ENCODE results near the gene KRT71.
"Not testable (repeated sequence)": the region's sequence is repeated elsewhere in the genome, so short reads cannot be mapped to it uniquely, and the experiment has no call there.

KRT71 gene

GRCh38 chr12:52501490-52501889, 51.5 kb downstream of the KRT71 start:
- H3K9ac ChIP-seq (ENCODE audit: low read depth in 1 of 2, low read length in 2 of 2), result no peak overlapping the region
- no peaks in the 10 kb centered on the region for H3K36me3 ChIP-seq (ENCODE audit: control insufficient read depth in 1 of 2, insufficient read depth in 2 of 2, low read length in 2 of 2)
- H3K4me1 ChIP-seq (ENCODE audit: control insufficient read depth in 1 of 2, insufficient read depth in 2 of 2, low read length in 2 of 2), result no peaks in the 10 kb centered on the region
- no peaks in the 10 kb centered on the region for H3K9me3 ChIP-seq (ENCODE audit: control insufficient read depth in 1 of 2, low read length in 2 of 2)
- H3K27me3 ChIP-seq (ENCODE audit: control insufficient read depth in 1 of 2, insufficient read depth in 2 of 2, low read length in 2 of 2), result peaks cover 0 to 2% of the 10 kb centered on the region in 2 donors
- H3K4me3 ChIP-seq (ENCODE audit: low read depth in 1 of 2, low read length in 2 of 2), result no peak overlapping the region
- no peak overlapping the region for H3K27ac ChIP-seq (ENCODE audit: low read depth, low read length)

- H3K4me1 ChIP-seq (ENCODE audit: control insufficient read depth in 1 of 2, insufficient read depth in 2 of 2, low read length in 2 of 2); H3K9me3 ChIP-seq (ENCODE audit: control insufficient read depth in 1 of 2, low read length in 2 of 2); H3K36me3 ChIP-seq (ENCODE audit: control insufficient read depth in 1 of 2, insufficient read depth in 2 of 2, low read length in 2 of 2); H3K27me3 ChIP-seq (ENCODE audit: control insufficient read depth in 1 of 2, insufficient read depth in 2 of 2, low read length in 2 of 2); H3K9ac ChIP-seq (ENCODE audit: low read depth in 1 of 2, low read length in 2 of 2); H3K4me3 ChIP-seq (ENCODE audit: low read depth in 1 of 2, low read length in 2 of 2); H3K27ac ChIP-seq (ENCODE audit: low read depth, low read length): not testable (repeated sequence)
These were observed 52.4 kb downstream of the KRT71 start for GRCh38 chr12:52500574-52500973.

GRCh38 chr12:52499806-52500560, 53.0 kb downstream of the KRT71 start:
- Histone ChIP-seq H3K4me1 (ENCODE audit: control insufficient read depth in 1 of 2, insufficient read depth in 2 of 2, low read length in 2 of 2) (no peaks in the 10 kb centered on the region), H3K9ac (ENCODE audit: low read depth in 1 of 2, low read length in 2 of 2) (no peak overlapping the region)

GRCh38 chr12:52498946-52499345, 54.0 kb downstream of the KRT71 start:
- Histone ChIP-seq H3K9me3 (ENCODE audit: control insufficient read depth in 1 of 2, low read length in 2 of 2) (no peaks in the 10 kb centered on the region), H3K27ac (ENCODE audit: low read depth, low read length) (no peak overlapping the region), H3K27me3 (ENCODE audit: control insufficient read depth in 1 of 2, insufficient read depth in 2 of 2, low read length in 2 of 2) (peaks cover 0 to 2% of the 10 kb centered on the region in 2 donors), H3K4me1 (ENCODE audit: control insufficient read depth in 1 of 2, insufficient read depth in 2 of 2, low read length in 2 of 2) (no peaks in the 10 kb centered on the region), H3K4me3 (ENCODE audit: low read depth in 1 of 2, low read length in 2 of 2) (no peak overlapping the region), H3K9ac (ENCODE audit: low read depth in 1 of 2, low read length in 2 of 2) (no peak overlapping the region), H3K36me3 (ENCODE audit: control insufficient read depth in 1 of 2, insufficient read depth in 2 of 2, low read length in 2 of 2) (no peaks in the 10 kb centered on the region)

More at GRCh38 chr12:52499806-52500560, 53.0 kb downstream of the KRT71 start:
- no peaks in the 10 kb centered on the region for H3K9me3 ChIP-seq (ENCODE audit: control insufficient read depth in 1 of 2, low read length in 2 of 2)
- H3K4me3 ChIP-seq (ENCODE audit: low read depth in 1 of 2, low read length in 2 of 2), result no peak overlapping the region
- H3K27me3 ChIP-seq (ENCODE audit: control insufficient read depth in 1 of 2, insufficient read depth in 2 of 2, low read length in 2 of 2), result peaks cover 0 to 2% of the 10 kb centered on the region in 2 donors
- H3K27ac ChIP-seq (ENCODE audit: low read depth, low read length), result no peak overlapping the region
- no peaks in the 10 kb centered on the region for H3K36me3 ChIP-seq (ENCODE audit: control insufficient read depth in 1 of 2, insufficient read depth in 2 of 2, low read length in 2 of 2)

GRCh38 chr12:52497975-52498374, 55.0 kb downstream of the KRT71 start:
- no peaks in the 10 kb centered on the region for H3K36me3 ChIP-seq (ENCODE audit: control insufficient read depth in 1 of 2, insufficient read depth in 2 of 2, low read length in 2 of 2)
- H3K27me3 ChIP-seq (ENCODE audit: control insufficient read depth in 1 of 2, insufficient read depth in 2 of 2, low read length in 2 of 2), result peaks cover 0 to 2% of the 10 kb centered on the region in 2 donors
- H3K27ac ChIP-seq (ENCODE audit: low read depth, low read length), result no peak overlapping the region
- H3K4me3 ChIP-seq (ENCODE audit: low read depth in 1 of 2, low read length in 2 of 2), result no peak overlapping the region
- H3K9ac ChIP-seq (ENCODE audit: low read depth in 1 of 2, low read length in 2 of 2), result no peak overlapping the region
- no peaks in the 10 kb centered on the region for H3K9me3 ChIP-seq (ENCODE audit: control insufficient read depth in 1 of 2, low read length in 2 of 2)
- H3K4me1 ChIP-seq (ENCODE audit: control insufficient read depth in 1 of 2, insufficient read depth in 2 of 2, low read length in 2 of 2), result no peaks in the 10 kb centered on the region

- no peak overlapping the region for H3K9ac ChIP-seq (ENCODE audit: low read depth in 1 of 2, low read length in 2 of 2)
- H3K9me3 ChIP-seq (ENCODE audit: control insufficient read depth in 1 of 2, low read length in 2 of 2), result no peaks in the 10 kb centered on the region
- no peaks in the 10 kb centered on the region for H3K36me3 ChIP-seq (ENCODE audit: control insufficient read depth in 1 of 2, insufficient read depth in 2 of 2, low read length in 2 of 2)
- no peak overlapping the region for H3K4me3 ChIP-seq (ENCODE audit: low read depth in 1 of 2, low read length in 2 of 2)
- H3K27me3 ChIP-seq (ENCODE audit: control insufficient read depth in 1 of 2, insufficient read depth in 2 of 2, low read length in 2 of 2), result peaks cover 0 to 5% of the 10 kb centered on the region in 2 donors
- H3K4me1 ChIP-seq (ENCODE audit: control insufficient read depth in 1 of 2, insufficient read depth in 2 of 2, low read length in 2 of 2), result no peaks in the 10 kb centered on the region
- no peak overlapping the region for H3K27ac ChIP-seq (ENCODE audit: low read depth, low read length)
These were observed 56.3 kb downstream of the KRT71 start for GRCh38 chr12:52496590-52497071.

GRCh38 chr12:52496054-52496453, 56.9 kb downstream of the KRT71 start:
- H3K27ac ChIP-seq (ENCODE audit: low read depth, low read length), result no peak overlapping the region
- no peak overlapping the region for H3K9ac ChIP-seq (ENCODE audit: low read depth in 1 of 2, low read length in 2 of 2)

GRCh38 chr12:52495389-52495788, 57.6 kb downstream of the KRT71 start:
- H3K27ac ChIP-seq (ENCODE audit: low read depth, low read length), result no peak overlapping the region
- peaks cover 0 to 5% of the 10 kb centered on the region in 2 donors for H3K27me3 ChIP-seq (ENCODE audit: control insufficient read depth in 1 of 2, insufficient read depth in 2 of 2, low read length in 2 of 2)
- H3K4me1 ChIP-seq (ENCODE audit: control insufficient read depth in 1 of 2, insufficient read depth in 2 of 2, low read length in 2 of 2), result no peaks in the 10 kb centered on the region

More at GRCh38 chr12:52496054-52496453, 56.9 kb downstream of the KRT71 start:
- H3K4me1 ChIP-seq (ENCODE audit: control insufficient read depth in 1 of 2, insufficient read depth in 2 of 2, low read length in 2 of 2), result no peaks in the 10 kb centered on the region
- H3K36me3 ChIP-seq (ENCODE audit: control insufficient read depth in 1 of 2, insufficient read depth in 2 of 2, low read length in 2 of 2), result no peaks in the 10 kb centered on the region
- no peaks in the 10 kb centered on the region for H3K9me3 ChIP-seq (ENCODE audit: control insufficient read depth in 1 of 2, low read length in 2 of 2)
- H3K27me3 ChIP-seq (ENCODE audit: control insufficient read depth in 1 of 2, insufficient read depth in 2 of 2, low read length in 2 of 2), result peaks cover 0 to 5% of the 10 kb centered on the region in 2 donors
- no peak overlapping the region for H3K4me3 ChIP-seq (ENCODE audit: low read depth in 1 of 2, low read length in 2 of 2)

GRCh38 chr12:52494518-52494917, 58.4 kb downstream of the KRT71 start:
- Histone ChIP-seq H3K9ac (ENCODE audit: low read depth in 1 of 2, low read length in 2 of 2) (no peak overlapping the region), H3K4me1 (ENCODE audit: control insufficient read depth in 1 of 2, insufficient read depth in 2 of 2, low read length in 2 of 2) (no peaks in the 10 kb centered on the region), H3K9me3 (ENCODE audit: control insufficient read depth in 1 of 2, low read length in 2 of 2) (no peaks in the 10 kb centered on the region), H3K36me3 (ENCODE audit: control insufficient read depth in 1 of 2, insufficient read depth in 2 of 2, low read length in 2 of 2) (no peaks in the 10 kb centered on the region), H3K27me3 (ENCODE audit: control insufficient read depth in 1 of 2, insufficient read depth in 2 of 2, low read length in 2 of 2) (peaks cover 0 to 5% of the 10 kb centered on the region in 2 donors), H3K4me3 (ENCODE audit: low read depth in 1 of 2, low read length in 2 of 2) (no peak overlapping the region), H3K27ac (ENCODE audit: low read depth, low read length) (no peak overlapping the region)

More at GRCh38 chr12:52495389-52495788, 57.6 kb downstream of the KRT71 start:
- no peaks in the 10 kb centered on the region for H3K9me3 ChIP-seq (ENCODE audit: control insufficient read depth in 1 of 2, low read length in 2 of 2)
- no peak overlapping the region for H3K9ac ChIP-seq (ENCODE audit: low read depth in 1 of 2, low read length in 2 of 2)
- H3K4me3 ChIP-seq (ENCODE audit: low read depth in 1 of 2, low read length in 2 of 2), result no peak overlapping the region
- H3K36me3 ChIP-seq (ENCODE audit: control insufficient read depth in 1 of 2, insufficient read depth in 2 of 2, low read length in 2 of 2), result no peaks in the 10 kb centered on the region

GRCh38 chr12:52494100-52494499, 58.8 kb downstream of the KRT71 start:
- peaks cover 0 to 5% of the 10 kb centered on the region in 2 donors for H3K27me3 ChIP-seq (ENCODE audit: control insufficient read depth in 1 of 2, insufficient read depth in 2 of 2, low read length in 2 of 2)
- no peaks in the 10 kb centered on the region for H3K36me3 ChIP-seq (ENCODE audit: control insufficient read depth in 1 of 2, insufficient read depth in 2 of 2, low read length in 2 of 2)
- H3K4me1 ChIP-seq (ENCODE audit: control insufficient read depth in 1 of 2, insufficient read depth in 2 of 2, low read length in 2 of 2), result no peaks in the 10 kb centered on the region
- no peak overlapping the region for H3K27ac ChIP-seq (ENCODE audit: low read depth, low read length)
- no peaks in the 10 kb centered on the region for H3K9me3 ChIP-seq (ENCODE audit: control insufficient read depth in 1 of 2, low read length in 2 of 2)
- no peak overlapping the region for H3K9ac ChIP-seq (ENCODE audit: low read depth in 1 of 2, low read length in 2 of 2)
- H3K4me3 ChIP-seq (ENCODE audit: low read depth in 1 of 2, low read length in 2 of 2), result no peak overlapping the region

Measured in duodenal mucosa (tissue), 2 donors.